ENCODE measurements around the gene RPS17. TPM values are rescaled to one million over a fixed set of nuclear protein-coding genes. Genes with fewer than 3 reads are reported as not detected.

Gene RPS17
- total RNA-seq, 2 experiments from 2014 or later = 3,057 to 3,069 TPM

DNA sequence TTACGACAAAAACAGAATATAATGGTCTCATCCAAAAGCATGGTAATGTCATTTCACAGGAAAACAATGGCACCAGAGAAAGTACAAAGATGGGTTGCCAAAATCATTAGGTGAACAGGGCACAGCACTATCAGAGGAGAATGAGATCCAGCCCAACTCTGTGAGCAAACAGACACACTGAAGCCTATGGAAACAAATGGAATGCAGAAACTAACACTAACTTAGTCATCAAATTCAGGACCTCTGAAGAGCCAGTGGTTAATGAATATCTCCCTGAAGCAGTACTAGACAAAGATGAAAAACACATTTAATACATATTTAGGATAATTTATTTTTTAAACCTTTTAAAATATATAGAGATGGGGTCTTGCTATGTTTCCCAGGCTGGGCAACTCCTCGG is 14.6 kb upstream of the RPS17 start:
- TF ChIP-seq, protein P1, sequence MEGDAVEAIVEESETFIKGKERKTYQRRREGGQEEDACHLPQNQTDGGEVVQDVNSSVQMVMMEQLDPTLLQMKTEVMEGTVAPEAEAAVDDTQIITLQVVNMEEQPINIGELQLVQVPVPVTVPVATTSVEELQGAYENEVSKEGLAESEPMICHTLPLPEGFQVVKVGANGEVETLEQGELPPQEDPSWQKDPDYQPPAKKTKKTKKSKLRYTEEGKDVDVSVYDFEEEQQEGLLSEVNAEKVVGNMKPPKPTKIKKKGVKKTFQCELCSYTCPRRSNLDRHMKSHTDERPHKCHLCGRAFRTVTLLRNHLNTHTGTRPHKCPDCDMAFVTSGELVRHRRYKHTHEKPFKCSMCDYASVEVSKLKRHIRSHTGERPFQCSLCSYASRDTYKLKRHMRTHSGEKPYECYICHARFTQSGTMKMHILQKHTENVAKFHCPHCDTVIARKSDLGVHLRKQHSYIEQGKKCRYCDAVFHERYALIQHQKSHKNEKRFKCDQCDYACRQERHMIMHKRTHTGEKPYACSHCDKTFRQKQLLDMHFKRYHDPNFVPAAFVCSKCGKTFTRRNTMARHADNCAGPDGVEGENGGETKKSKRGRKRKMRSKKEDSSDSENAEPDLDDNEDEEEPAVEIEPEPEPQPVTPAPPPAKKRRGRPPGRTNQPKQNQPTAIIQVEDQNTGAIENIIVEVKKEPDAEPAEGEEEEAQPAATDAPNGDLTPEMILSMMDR (IDR thresholded peaks at IDR 0.05) = no peak
- no peaks in the 10 kb centered on the region for H3K4me1 Mint-ChIP-seq (ENCODE audit: low read depth)
- H3K27me3 Mint-ChIP-seq = no peaks in the 10 kb centered on the region
- intact Hi-C loops (cut with micrococcal nuclease) = no loop called here
- H3K9me3 Mint-ChIP-seq = no peaks in the 10 kb centered on the region
- ChIA-PET POLR2A (interaction anchor here (1.6 kb wide), 1 partner anchor 15 kb away, joined by 7 read pairs; the partner anchor contains the start of gene RPS17), CTCF (no interaction called here)
- DNase-seq (no peak), ATAC-seq (no peak)
- H3K27ac Mint-ChIP-seq = no peak overlapping the region
- no peak overlapping the region for H3K4me3 Mint-ChIP-seq
- H3K36me3 Mint-ChIP-seq (ENCODE audit: low read depth) = no peaks in the 10 kb centered on the region

DNA sequence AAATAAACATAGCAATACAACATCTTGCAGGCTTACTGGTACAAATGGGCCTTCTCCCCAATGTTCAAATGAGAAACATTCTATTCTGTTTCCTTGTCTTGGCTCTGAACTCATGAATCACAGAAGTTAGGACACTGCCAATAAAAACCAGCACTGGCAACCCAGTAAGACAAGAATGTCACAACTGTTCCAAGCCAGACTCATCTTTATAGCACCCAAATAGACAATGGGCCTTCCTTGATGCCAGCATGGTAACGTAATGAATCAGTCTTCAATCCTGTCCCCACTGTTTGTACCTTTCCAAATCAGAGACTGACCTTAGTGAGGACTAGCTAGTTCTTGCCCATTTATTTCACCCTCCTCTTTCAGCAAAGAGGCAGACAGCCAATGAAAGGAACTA is 14.1 kb upstream of the RPS17 start:
- intact Hi-C loops (cut with micrococcal nuclease) = no loop called here
- CTCF ChIA-PET = no interaction called here
- H3K36me3 Mint-ChIP-seq (ENCODE audit: low read depth) = no peaks in the 10 kb centered on the region
- no peak overlapping the region for H3K4me3 Mint-ChIP-seq
- TF ChIP-seq, protein P1 (IDR thresholded peaks at IDR 0.05) = no peak
- POLR2A ChIA-PET = no interaction called here
- H3K9me3 Mint-ChIP-seq = no peaks in the 10 kb centered on the region
- no peaks in the 10 kb centered on the region for H3K4me1 Mint-ChIP-seq (ENCODE audit: low read depth)
- DNase-seq = no peak
- H3K27me3 Mint-ChIP-seq = no peaks in the 10 kb centered on the region
- no peak overlapping the region for H3K27ac Mint-ChIP-seq
- ATAC-seq = no peak

DNA sequence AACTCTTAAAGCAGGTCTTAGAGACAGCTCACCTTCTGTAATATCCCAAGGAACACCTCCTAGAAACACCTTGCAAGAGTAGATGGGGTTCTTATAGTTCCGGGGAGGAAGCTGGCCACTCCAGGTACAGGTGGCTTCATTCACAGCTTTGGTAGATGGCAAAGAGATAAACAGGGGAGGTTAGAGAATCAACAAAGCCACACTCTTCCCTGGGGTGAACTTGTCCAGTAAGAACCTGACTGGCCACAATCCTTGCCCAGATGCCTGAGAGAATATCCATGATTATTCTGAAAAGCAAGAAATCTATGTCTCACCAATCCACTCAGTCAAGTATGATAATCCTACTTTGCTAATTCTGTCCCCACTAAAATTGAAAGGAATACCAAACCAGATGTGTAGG is 13.6 kb upstream of the RPS17 start:
- H3K9me3 Mint-ChIP-seq = no peaks in the 10 kb centered on the region
- ChIA-PET CTCF (no interaction called here), POLR2A (interaction anchor here (1.2 kb wide), 1 partner anchor 18 kb away, joined by 4 read pairs; no protein-coding TSS in a partner anchor)
- ATAC-seq (no peak), DNase-seq (no peak)
- no peak overlapping the region for H3K27ac Mint-ChIP-seq
- H3K4me3 Mint-ChIP-seq = no peak overlapping the region
- H3K36me3 Mint-ChIP-seq (ENCODE audit: low read depth) = no peaks in the 10 kb centered on the region
- H3K4me1 Mint-ChIP-seq (ENCODE audit: low read depth) = no peaks in the 10 kb centered on the region
- TF ChIP-seq, protein P1 (IDR thresholded peaks at IDR 0.05) = no peak
- H3K27me3 Mint-ChIP-seq = no peaks in the 10 kb centered on the region
- intact Hi-C loops (cut with micrococcal nuclease) = no loop called here

DNA sequence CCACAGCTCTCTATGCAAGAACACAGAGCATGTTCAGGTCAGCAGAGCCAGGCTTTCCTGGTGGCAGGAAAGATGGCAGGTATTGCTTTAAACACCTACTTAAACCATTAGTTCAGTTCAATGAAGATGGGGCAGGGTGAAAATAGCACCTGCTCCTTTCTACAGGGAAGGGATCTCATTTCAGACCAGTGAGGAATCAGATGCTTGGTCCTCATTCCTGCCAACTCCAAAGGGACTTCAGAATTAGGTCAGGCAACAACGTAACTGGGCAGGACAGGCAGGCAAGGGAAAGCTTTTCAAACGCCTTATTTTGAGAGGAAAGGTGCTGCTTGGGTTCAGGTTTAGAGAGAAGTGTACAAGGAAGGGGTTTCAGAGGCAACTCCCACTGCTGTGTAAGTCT is 12.6 kb upstream of the RPS17 start:
- Mint-ChIP-seq H3K4me1 (ENCODE audit: low read depth) (peaks cover 5% of the 10 kb centered on the region), H3K27me3 (no peaks in the 10 kb centered on the region), H3K36me3 (ENCODE audit: low read depth) (no peaks in the 10 kb centered on the region), H3K27ac (no peak overlapping the region), H3K9me3 (no peaks in the 10 kb centered on the region), H3K4me3 (no peak overlapping the region)
- POLR2A ChIA-PET = interaction anchor here (1.0 to 1.2 kb wide), 2 partner anchors 11 to 17 kb away, joined by 4 to 5 read pairs; no protein-coding TSS in a partner anchor
- CTCF ChIA-PET = no interaction called here
- TF ChIP-seq, protein P1 (IDR thresholded peaks at IDR 0.05) = no peak
- intact Hi-C loops (cut with micrococcal nuclease) = no loop called here
- ATAC-seq (no peak), DNase-seq (no peak)

DNA sequence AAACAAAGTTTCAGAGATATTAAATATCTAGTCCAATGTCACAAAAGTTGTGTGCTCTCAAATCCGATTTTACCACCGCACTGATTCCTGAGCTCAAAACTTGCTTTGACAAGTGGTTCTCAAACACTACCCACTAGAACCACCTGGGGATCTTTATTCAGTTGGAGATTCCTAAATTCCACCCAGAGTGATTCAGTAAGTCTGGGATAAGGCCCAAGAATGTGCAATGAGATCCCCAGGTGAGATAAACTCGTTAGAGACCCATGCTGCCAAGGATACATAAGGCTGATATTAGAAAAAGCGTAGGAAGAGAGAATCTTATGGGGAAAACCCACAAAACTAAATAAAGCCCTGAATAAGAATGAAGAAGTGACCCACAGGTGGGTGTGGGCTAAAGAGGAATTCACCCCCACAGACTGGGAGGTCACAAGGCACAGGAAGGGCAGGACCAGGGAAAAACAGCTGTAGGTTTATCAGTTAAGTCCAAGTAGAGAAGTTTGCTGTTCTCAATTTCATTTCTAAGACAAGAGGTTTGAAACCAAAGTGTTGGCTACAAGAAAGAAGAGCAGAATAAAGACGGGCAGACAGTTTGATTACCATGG is 11.5 kb upstream of the RPS17 start:
- DNase-seq = no peak
- ATAC-seq = no peak
- no peaks in the 10 kb centered on the region for H3K27me3 Mint-ChIP-seq
- ChIA-PET POLR2A (no interaction called here), CTCF (no interaction called here)
- peaks cover 5% of the 10 kb centered on the region for H3K4me1 Mint-ChIP-seq (ENCODE audit: low read depth)
- no peaks in the 10 kb centered on the region for H3K9me3 Mint-ChIP-seq
- no peak overlapping the region for H3K27ac Mint-ChIP-seq
- no peaks in the 10 kb centered on the region for H3K36me3 Mint-ChIP-seq (ENCODE audit: low read depth)
- TF ChIP-seq, protein P1 (IDR thresholded peaks at IDR 0.05) = no peak
- H3K4me3 Mint-ChIP-seq = no peak overlapping the region
- intact Hi-C loops (cut with micrococcal nuclease) = no loop called here

All from activated CD8-positive, alpha-beta T cell treated with anti-CD3 and anti-CD28 coated beads for 36 hours (primary cell).